ENCODE measurements around the gene SOWAHA.

Gene SOWAHA

DNA sequence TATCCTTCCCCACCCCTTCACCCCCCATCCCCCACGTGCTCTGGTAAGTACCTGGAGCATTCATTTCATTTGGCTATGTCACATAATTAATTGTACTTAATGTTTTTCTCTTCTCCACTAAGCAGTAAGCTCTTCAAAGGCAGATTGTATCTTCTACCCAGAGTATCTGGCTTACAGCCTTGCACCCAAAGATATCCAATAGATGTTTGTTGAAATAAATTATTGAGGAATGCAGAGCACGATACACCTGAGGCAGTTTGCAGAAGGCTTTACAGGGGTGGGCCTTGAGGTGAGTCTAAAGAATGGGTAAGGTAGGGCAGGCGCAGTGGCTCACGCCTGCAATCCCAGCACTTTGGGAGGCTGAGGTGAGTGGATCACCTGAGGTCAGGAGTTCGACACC, 2.5 kb upstream of the SOWAHA start:
- DNase-seq = no peak

DNA sequence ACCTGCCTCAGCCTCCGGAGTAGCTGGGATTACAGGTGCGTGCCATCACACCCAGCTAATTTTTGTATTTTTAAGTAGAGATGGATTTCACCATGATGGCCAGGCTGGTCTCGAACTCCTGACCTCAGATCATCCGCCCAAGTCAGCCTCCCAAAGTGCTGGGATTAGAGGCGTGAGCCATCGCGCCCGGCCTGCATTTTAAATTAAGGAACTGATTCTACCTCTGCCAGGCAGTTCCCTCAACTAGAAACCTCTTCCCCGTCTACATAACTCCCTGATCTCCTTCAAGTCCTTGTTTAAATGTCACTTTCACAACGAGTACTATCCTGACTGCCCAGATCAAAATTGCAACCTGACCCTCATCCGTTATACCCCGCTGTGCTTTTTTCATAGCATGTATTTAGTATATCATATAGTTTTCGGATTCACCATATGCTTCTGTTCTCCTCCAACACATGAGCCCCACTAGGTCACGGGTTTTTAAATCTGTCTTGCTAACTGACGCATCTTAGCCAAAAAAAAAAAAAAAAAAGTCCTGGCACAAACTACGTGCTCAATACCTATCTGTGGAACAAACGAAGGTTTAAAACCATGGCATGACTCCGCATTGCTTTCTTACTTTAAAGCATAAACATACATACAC, 858 bp upstream of the SOWAHA start:
- DNase-seq = no peak

DNA sequence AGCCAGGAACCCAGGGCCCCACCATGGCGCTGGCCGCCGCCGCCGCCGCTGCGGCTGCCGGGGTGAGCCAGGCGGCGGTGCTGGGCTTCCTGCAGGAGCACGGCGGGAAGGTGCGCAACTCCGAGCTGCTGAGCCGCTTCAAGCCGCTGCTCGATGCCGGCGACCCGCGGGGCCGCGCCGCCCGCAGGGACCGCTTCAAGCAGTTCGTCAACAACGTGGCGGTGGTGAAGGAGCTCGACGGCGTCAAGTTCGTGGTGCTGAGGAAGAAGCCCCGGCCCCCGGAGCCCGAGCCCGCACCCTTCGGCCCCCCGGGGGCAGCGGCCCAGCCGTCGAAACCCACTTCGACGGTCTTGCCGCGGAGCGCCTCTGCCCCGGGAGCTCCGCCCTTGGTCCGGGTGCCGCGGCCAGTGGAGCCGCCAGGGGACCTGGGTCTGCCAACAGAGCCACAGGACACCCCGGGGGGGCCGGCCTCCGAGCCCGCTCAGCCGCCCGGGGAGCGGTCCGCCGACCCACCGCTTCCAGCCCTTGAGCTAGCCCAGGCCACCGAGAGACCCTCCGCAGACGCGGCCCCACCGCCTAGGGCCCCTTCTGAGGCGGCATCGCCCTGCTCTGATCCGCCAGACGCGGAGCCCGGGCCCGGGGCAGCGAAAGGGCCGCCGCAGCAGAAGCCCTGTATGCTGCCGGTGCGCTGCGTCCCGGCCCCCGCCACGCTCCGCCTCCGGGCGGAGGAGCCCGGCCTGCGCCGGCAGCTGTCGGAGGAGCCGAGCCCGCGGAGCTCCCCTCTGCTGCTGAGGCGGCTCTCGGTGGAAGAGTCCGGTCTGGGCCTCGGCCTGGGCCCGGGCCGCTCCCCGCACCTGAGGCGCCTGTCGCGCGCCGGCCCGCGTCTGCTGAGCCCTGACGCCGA, 749 bp downstream of the SOWAHA start:
- peak; percentile 47 to 55 for DNase-seq

- DNase-seq = no peak
Observed at GRCh38 chr5:132814503-132815294, 1.6 kb downstream of the SOWAHA start.

GRCh38 chr5:132815454-132815853, 2.4 kb downstream of the SOWAHA start:
- no peak for DNase-seq

GRCh38 chr5:132816083-132816482, 3.0 kb downstream of the SOWAHA start:
- no peak for DNase-seq

DNA sequence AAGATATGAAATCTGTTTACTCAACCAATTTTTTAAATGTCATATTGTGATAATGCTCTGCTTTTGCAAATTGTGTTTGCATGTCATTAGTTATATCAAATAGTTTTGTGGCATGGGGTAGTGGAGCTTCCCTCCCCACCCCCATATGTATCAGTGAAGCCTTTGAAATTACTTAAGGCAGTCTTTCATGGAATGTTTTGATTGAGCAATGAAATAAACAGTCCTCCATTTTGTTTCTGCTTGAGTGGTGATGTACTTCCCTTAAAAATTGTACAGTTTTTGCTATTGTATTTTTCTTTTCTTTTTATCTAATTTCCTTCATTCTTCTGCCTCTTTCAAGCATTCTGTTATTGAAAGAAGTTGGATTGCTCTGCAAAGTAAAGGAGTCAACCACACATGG, 3.5 kb downstream of the SOWAHA start:
- no peak for DNase-seq

- DNase-seq = no peak
Observed at GRCh38 chr5:132817011-132817410, 3.9 kb downstream of the SOWAHA start.

DNA sequence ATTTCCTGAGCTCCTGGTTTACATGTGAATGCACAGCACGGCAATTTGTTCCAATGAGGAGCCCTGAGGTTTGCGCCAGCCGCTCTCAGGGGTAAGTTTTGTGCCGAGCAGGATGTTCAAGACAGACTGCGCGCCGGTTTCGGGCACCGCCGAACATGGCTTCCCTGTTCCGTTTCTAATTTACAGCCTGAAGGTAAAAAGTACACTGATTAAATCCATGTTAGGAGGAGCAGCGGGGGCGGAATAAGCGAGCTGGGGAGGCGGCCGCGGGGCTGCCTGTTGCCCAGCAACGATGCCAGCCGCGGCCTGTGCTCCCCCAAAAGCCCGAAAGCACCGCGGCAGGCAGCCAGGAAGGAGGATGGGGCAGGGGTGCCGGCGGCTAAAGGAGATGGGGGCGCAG, 6.4 kb downstream of the SOWAHA start:
- DNase-seq = no peak

DNA sequence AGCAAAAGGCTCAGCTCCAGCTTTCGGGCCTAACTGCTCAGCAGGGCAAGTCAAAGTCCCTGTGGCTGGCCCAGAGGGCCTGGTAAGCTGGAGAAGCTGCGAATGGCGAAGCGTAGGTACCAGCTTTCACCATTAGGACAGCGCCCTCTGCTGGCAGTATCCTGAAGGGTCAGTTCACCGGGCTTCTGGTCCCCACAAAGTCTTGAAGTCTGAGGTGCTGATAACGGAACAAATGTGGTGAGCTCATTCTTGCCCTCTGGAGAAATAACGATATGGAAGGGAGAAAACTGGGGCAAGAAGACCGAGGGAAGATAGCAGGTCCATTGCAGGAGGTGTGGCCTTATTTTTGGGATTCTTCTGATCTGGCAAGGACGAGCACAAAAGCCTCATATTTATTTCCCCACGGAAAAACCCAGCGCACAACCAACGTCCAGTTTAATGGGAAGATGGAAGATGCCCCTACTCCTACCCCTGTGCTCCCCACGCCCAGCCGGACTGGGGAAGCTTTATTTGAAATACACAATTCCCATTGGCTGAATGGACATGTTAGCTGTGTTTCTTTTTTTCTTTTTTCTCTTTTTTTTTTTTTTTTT, 7.2 kb downstream of the SOWAHA start:
- DNase-seq = peak; percentile 95 to 96

DNA sequence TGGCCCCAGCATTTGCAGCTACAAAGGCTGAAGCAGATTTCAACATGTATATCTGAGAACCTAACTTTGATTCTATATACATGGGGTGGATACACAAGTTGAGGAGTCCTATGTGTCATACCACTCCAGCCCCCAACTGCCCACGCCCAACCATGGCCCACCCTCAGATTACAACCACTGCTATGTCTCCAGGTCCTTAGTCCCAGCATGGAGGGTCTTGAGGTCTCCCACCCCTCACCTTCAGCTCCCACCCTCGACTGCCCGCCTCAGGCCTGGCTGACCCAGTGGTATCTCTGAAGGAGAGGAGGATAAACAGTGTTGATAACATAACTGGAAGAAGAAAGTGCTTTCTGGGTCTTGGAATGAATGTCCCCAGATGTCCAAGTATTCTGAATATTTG, 8.2 kb downstream of the SOWAHA start:
- no peak for DNase-seq

DNA sequence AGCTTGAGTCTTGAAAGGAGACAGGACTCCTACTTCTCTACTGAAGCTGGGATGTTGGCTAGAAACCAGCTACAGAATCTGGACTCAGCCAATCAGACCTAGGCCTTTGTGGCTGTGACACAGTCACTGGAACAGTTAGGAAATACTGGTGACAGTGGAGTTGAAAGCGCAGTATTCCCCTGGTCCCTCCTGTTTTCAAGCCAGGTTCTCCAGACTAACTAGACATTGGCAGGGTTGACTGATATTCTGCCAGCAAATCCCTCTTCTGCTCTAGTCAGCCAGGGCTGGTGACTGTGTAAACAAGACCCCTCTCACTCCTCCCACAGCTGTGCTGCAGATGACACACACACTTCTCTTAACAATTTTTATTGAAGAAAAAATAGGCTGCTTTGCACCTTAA, 8.7 kb downstream of the SOWAHA start:
- DNase-seq = peak in 1 of 2 experiments; percentile 13

GRCh38 chr5:132822650-132823480, 9.8 kb downstream of the SOWAHA start:
- DNase-seq = peak; percentile 46 to 48

GRCh38 chr5:132823481-132824050, 10.5 kb downstream of the SOWAHA start:
- no peak for DNase-seq

- DNase-seq = no peak
Observed at GRCh38 chr5:132824426-132824825, 11.3 kb downstream of the SOWAHA start.

DNA sequence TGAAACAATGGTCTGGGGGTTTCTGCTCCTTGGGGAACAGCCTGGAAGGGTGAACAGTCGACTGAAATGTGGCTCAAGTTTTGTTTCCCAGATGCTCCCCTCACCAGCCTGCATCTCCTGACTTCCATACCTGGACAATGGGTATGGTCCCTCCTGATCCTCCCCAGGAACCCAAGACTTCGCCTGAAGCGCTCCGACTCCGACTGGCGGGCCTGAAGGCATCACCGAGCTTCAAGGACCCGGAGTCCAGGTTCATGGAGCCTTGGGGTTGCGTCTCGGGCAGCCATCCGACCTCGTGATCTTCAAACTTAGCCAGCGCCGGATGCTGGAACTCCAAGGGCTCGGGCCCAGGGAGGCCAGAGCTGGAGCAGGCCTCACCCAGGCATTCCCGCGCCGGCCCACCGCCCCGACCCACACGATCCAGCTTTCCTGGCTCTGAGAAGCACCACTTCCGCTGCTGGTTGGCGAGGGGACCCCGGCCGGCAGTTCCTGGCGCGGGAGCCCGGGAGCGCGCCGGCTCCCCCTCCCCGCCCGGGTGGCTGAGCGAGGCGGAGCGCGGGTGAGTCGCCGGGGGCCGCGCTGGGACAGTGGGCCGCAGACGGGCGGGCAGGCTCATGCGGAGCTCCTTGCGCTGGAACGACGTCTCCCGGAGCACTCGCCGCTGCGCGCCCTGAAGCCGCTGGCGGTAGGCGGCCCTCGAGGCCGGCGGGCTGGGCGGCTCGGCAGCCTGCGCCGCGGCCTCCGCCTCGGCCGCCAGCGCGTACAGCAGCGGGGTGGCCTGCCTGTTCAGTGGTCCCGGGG, 12.1 kb downstream of the SOWAHA start:
- peak in 1 of 2 experiments; percentile 58 for DNase-seq

DNA sequence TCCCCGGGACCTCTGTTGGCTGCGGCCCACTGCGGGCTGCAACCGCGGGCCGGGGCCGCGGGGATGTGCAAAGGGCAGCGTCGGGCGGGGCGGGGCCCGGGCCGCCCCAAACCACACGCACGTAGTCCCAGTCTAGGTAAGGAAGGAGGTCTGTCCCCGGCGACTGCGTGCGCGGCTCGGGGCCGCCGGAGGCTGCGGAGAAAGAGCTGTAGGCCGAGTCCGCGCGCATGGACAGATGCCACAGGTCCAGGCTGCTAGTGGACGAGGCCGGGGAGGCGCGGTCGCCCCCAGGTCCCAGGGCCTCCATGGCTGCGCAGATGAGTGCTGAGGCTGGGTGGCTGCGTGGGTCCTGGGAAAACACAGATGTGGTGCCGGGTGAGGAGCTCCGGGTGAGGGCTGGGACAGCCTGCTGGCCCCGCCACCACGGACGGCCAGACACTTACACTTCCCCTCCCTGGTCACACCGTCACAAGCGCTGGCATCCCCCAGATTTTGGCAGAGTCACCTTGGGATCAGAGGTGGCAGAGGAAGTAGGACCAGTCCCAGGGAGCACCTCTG, 12.8 kb downstream of the SOWAHA start:
- DNase-seq = no peak

DNA sequence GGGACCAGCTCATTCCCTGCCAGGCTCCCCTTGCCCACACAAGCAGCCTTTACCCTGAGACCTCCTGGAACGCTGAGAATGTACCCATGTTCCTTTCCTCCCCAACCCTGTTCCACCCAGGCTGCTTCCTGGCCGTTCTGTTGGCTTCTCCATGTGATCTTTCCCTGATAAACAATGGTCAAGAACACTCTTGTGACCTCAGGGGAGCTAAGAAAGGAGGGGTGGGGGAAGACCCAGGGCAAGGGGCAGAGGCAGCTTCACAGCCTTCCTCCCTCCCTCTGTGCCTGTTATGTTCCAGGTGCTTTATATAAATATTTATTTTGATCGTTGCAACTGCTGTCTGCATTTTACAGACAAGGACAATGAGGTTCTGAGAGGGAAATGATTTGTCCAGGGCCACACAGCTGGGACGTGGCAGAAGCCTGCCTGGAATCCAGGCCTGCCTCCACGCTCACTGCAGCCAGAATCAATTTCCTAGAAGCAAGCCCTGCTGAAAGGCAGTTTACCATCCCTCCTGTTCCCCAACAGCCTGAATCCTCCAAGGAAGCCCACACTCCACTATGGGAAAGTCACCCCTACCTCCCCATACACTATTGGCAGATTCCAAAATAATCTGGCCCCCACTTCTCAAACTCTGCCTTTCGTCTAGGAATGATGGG, 13.5 kb downstream of the SOWAHA start:
- DNase-seq = no peak

DNA sequence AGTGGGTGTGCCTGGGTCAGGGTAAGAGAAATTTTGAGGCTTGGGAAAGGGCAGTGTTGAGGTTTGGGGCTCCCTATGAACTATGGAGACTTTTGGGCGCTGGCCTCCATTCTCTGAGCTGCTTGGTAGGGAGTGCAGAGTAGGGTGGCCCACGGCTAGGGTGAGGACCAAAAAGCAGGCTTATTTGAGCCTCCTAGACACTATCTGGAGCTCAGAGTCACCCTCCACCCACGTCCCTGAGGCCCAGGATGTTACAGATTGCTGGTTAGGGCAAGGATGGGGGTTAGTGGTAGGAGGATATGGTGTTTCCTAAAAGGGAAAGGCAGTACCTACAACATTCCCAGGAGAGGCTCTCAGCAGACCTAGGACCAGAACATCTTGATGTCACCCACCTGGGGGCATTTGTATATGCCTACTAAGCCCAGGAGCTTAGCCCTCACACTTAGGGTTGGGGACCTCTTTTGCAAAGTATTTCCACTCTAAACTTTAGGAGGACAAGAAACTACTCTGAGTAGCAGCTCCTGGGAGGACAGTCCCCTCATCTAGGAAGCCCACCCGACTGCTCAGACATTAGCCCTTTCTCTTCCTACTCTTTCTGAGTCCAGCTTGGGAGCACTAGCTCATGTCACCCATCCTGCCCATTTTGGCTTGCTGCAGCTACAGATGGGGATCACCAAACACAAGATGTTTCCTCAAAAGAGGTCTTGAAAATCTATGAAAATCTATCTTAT, 15.0 kb downstream of the SOWAHA start:
- DNase-seq = no peak

All from activated T-cell treated with anti-CD3 and anti-CD28 coated beads, Interleukin-2, amount 50 U/mL, for 48 hours (primary cell).